Keratinocyte (primary cell): ENCODE results near the gene LRP1B. TPM values are rescaled to one million over a fixed set of nuclear protein-coding genes. Genes with fewer than 3 reads are reported as not detected.

Experiments
- DNase-seq: peaks from one replicate; pipeline ENCODE4 v3.0.0-alpha.2; 2011; ENCODE audit warnings: low read depth, missing footprints, low spot score
- FAIRE-seq: peaks from 2 replicates; lab custom pipeline; 2011; peaks lifted over from hg19 to GRCh38; lab: Jason Lieb, UNC
- H2AFZ ChIP-seq: 2 replicates; pipeline ENCODE4 v1.6.0; 2012; ENCODE audit warnings: low read length, control low read depth, inconsistent platforms; ENCODE audit not compliant: control insufficient read depth
- H3K27ac ChIP-seq: 2 replicates; pipeline ENCODE4 v1.5.1; 2011; ENCODE audit warnings: low read length; ENCODE audit not compliant: control insufficient read depth, insufficient read depth
- H3K27me3 ChIP-seq: 3 replicates; pipeline ENCODE4 v1.6.0; 2011; ENCODE audit warnings: low read length; ENCODE audit not compliant: control insufficient read depth, insufficient read depth; ENCODE audit errors: extremely low read depth
- H3K36me3 ChIP-seq, 2 experiments: 2 replicates in 1 of 2; 3 replicates in 1 of 2; pipeline ENCODE4 v1.5.1; 2011; ENCODE audit warnings: low read length in 2 of 2, mild to moderate bottlenecking in 1 of 2; ENCODE audit not compliant: control insufficient read depth in 2 of 2, insufficient read depth in 2 of 2; ENCODE audit errors: extremely low read depth in 1 of 2
- H3K4me1 ChIP-seq: 3 replicates; pipeline ENCODE4 v1.5.1; 2011; ENCODE audit warnings: low read length; ENCODE audit not compliant: control insufficient read depth, insufficient read depth; ENCODE audit errors: extremely low read depth
- H3K4me2 ChIP-seq: 3 replicates; pipeline ENCODE4 v1.6.0; 2011; ENCODE audit warnings: low read depth, low read length; ENCODE audit not compliant: control insufficient read depth, insufficient read depth; ENCODE audit errors: extremely low read depth
- H3K4me3 ChIP-seq, 3 experiments: fragments of 200-600 bp in 1 of 3; sonication (generic) in 1 of 3; 2 replicates in 2 of 3; 3 replicates in 1 of 3; pipeline ENCODE4 v1.5.1; 2011 to 2016; ENCODE audit warnings: low read length in 3 of 3, mild to moderate bottlenecking in 3 of 3, control low read depth in 2 of 3, inconsistent platforms in 1 of 3, low read depth in 1 of 3, mixed read lengths in 1 of 3, mixed run types in 1 of 3, moderate library complexity in 1 of 3; ENCODE audit not compliant: control insufficient read depth in 2 of 3, insufficient read depth in 2 of 3; ENCODE audit errors: extremely low read depth in 1 of 3
- H3K79me2 ChIP-seq: 2 replicates; pipeline ENCODE4 v1.6.0; 2012; ENCODE audit warnings: low read length; ENCODE audit not compliant: control insufficient read depth, insufficient read depth
- H3K9ac ChIP-seq: 3 replicates; pipeline ENCODE4 v1.6.0; 2011; ENCODE audit warnings: low read length; ENCODE audit not compliant: control insufficient read depth, insufficient read depth; ENCODE audit errors: extremely low read depth
- H3K9me1 ChIP-seq: 3 replicates; pipeline ENCODE4 v1.6.0; 2011; ENCODE audit warnings: low read length; ENCODE audit not compliant: control insufficient read depth, insufficient read depth; ENCODE audit errors: extremely low read depth
- H3K9me3 ChIP-seq: 2 replicates; pipeline ENCODE4 v1.5.1; 2012; ENCODE audit warnings: low read depth, low read length; ENCODE audit not compliant: control insufficient read depth
- H4K20me1 ChIP-seq: 3 replicates; pipeline ENCODE4 v1.6.0; 2011; ENCODE audit warnings: low read length; ENCODE audit not compliant: control insufficient read depth, insufficient read depth; ENCODE audit errors: extremely low read depth
- EZH2 ChIP-seq: IDR thresholded peaks from one replicate; pipeline ENCODE4 v1.6.1; 2012; ENCODE audit warnings: inconsistent platforms, mild to moderate bottlenecking, low read length, moderate library complexity
- dilution Hi-C: fragments of 300-500 bp; cut with MboI; formaldehyde crosslinking; loops from one replicate; pipeline ENCODE4 v1.7.0; 2020; ENCODE audit warnings: low sequenced_read_pairs; ENCODE audit not compliant: extremely low pct_ligation_motif_present
- polyA plus RNA-seq, 5 experiments: library from polyadenylated mRNA; depleted of rRNA in 3 of 5; stranded (reverse) in 3 of 5; stranded (forward) in 1 of 5; unstranded in 1 of 5; fragments of >200 nt; gene quantifications; 1 replicate in 1 of 5; 2 replicates in 3 of 5; 3 replicates in 1 of 5; pipeline versions ENCODE4 v1.2.1 to v1.2.3, GENCODE V29; 2011 to 2012; ENCODE audit warnings: missing spikeins in 2 of 5, low read depth in 1 of 5, low replicate concordance in 1 of 5
- TF ChIP-seq, protein P1 (sequence below), 3 experiments: IDR thresholded peaks in 1 of 3; conservative IDR thresholded peaks in 1 of 3; optimal IDR thresholded peaks in 1 of 3; 2 replicates in 2 of 3; 3 replicates in 1 of 3; pipeline versions ENCODE3 to v1.5.1; 2011; ENCODE audit warnings: low read length in 3 of 3, mild to moderate bottlenecking in 3 of 3, moderate library complexity in 2 of 3, control low read depth in 1 of 3, inconsistent platforms in 1 of 3; ENCODE audit not compliant: insufficient read depth in 2 of 3; ENCODE audit errors: extremely low read depth in 1 of 3

LRP1B gene
- polyA plus RNA-seq, 1 donor (not counting 4 experiments of a cell fraction or from before 2014, with no cell fraction given) = not detected

DNA sequence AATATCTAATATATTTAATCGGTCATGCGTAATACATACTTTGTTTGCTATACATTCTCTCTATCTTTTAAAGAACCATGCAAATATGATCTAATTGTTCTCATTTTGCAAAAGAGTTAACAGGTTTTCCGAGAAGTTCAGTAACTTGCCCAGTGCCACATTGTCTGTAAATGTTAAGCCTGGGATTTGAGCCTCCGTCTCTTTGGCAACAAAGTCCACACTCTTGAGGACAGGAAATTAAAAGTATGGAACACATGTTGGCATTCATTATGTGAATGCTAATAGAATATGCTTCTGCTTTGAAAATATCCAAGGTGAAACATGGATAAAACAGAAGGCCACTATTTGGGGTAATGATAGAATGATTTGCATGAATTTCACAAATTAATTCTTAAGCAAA lies 85.2 kb downstream of the LRP1B start:
- dilution Hi-C loops = no loop called here
- H3K79me2 ChIP-seq = no peaks in the 10 kb centered on the region
- H3K9me1 ChIP-seq = no peaks in the 10 kb centered on the region
- no peak overlapping the region for H3K27ac ChIP-seq
- DNase-seq = no peak
- H3K9ac ChIP-seq = no peak overlapping the region
- no peak overlapping the region for H3K4me3 ChIP-seq
- H3K27me3 ChIP-seq = no peaks in the 10 kb centered on the region
- H2AFZ ChIP-seq = no peak overlapping the region
- no peaks in the 10 kb centered on the region for H4K20me1 ChIP-seq
- H3K9me3 ChIP-seq = no peaks in the 10 kb centered on the region
- no peak for FAIRE-seq
- no peak for TF ChIP-seq EZH2
- TF ChIP-seq, protein P1, sequence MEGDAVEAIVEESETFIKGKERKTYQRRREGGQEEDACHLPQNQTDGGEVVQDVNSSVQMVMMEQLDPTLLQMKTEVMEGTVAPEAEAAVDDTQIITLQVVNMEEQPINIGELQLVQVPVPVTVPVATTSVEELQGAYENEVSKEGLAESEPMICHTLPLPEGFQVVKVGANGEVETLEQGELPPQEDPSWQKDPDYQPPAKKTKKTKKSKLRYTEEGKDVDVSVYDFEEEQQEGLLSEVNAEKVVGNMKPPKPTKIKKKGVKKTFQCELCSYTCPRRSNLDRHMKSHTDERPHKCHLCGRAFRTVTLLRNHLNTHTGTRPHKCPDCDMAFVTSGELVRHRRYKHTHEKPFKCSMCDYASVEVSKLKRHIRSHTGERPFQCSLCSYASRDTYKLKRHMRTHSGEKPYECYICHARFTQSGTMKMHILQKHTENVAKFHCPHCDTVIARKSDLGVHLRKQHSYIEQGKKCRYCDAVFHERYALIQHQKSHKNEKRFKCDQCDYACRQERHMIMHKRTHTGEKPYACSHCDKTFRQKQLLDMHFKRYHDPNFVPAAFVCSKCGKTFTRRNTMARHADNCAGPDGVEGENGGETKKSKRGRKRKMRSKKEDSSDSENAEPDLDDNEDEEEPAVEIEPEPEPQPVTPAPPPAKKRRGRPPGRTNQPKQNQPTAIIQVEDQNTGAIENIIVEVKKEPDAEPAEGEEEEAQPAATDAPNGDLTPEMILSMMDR (optimal IDR thresholded peaks at IDR 0.05 in 1 of 3, IDR thresholded peaks at IDR 0.05 in 1 of 3, conservative IDR thresholded peaks at IDR 0.05 in 1 of 3; ENCODE audit: extremely low read depth in 1 of 3, insufficient read depth in 2 of 3, low read length in 3 of 3) = no peak
- H3K4me2 ChIP-seq = no peak overlapping the region
- no peaks in the 10 kb centered on the region for H3K36me3 ChIP-seq
- no peaks in the 10 kb centered on the region for H3K4me1 ChIP-seq

DNA sequence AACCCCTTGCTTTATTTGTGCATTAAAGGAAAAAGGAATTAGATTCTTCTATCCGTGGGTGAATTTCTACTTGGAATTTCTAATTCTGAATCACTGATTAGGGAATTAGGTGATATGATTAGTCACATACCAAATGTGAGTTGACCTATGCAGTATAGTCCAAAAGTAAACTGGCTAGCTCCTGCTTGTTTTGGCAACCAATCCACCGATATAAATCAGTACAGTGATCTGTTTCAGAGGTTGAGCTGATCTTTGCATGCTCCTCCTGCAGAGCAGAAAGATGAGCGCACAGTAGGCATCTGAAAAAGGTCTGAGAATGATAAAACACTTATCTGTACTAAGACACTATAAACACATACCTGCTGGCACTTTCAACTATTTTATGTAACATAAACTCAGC lies 86.6 kb downstream of the LRP1B start:
- Histone ChIP-seq H4K20me1 (no peaks in the 10 kb centered on the region), H3K79me2 (no peaks in the 10 kb centered on the region), H3K36me3 (no peaks in the 10 kb centered on the region), H2AFZ (no peak overlapping the region), H3K9me1 (no peaks in the 10 kb centered on the region), H3K4me3 (no peak overlapping the region), H3K27ac (no peak overlapping the region), H3K9me3 (no peaks in the 10 kb centered on the region), H3K27me3 (no peaks in the 10 kb centered on the region), H3K9ac (no peak overlapping the region), H3K4me2 (no peak overlapping the region), H3K4me1 (no peaks in the 10 kb centered on the region)
- no peak for DNase-seq
- TF ChIP-seq, protein P1 (optimal IDR thresholded peaks at IDR 0.05 in 1 of 3, IDR thresholded peaks at IDR 0.05 in 1 of 3, conservative IDR thresholded peaks at IDR 0.05 in 1 of 3; ENCODE audit: extremely low read depth in 1 of 3, insufficient read depth in 2 of 3, low read length in 3 of 3) = no peak
- TF ChIP-seq EZH2 = no peak
- no peak for FAIRE-seq
- dilution Hi-C loops = no loop called here
